Body of pancreas (tissue), 4 donors: ENCODE data around the gene HMCN1. TPM values are rescaled to one million over a fixed set of nuclear protein-coding genes. Genes with fewer than 3 reads are reported as not detected.

Source experiments
- ATAC-seq: fragments of 150-250 bp; one replicate; pipeline ENCODE4 v1.9.1; 2016
- DNase-seq, 4 donors: peaks; one replicate each; pipeline ENCODE4 v3.0.0-alpha.2; 2019
- H3K27ac ChIP-seq, 4 donors: fragments of 200-600 bp; sonication (generic); 1 replicate in 3 of 4; 2 replicates in 1 of 4; pipeline versions ENCODE4 v1.5.1 to v1.6.1; 2016 to 2019; ENCODE audit warnings: mild to moderate bottlenecking in 1 of 4, mixed read lengths in 1 of 4, moderate library complexity in 1 of 4
- H3K27me3 ChIP-seq, 2 donors: fragments of 200-600 bp; sonication (generic); one replicate each; pipeline ENCODE4 v1.6.0; 2016; ENCODE audit warnings: mild to moderate bottlenecking in 1 of 2
- H3K36me3 ChIP-seq, 2 donors: fragments of 200-600 bp; sonication (generic); replicated peaks in 1 of 2; 2 replicates each; pipeline ENCODE4 v1.5.1; 2016; ENCODE audit warnings: low read depth in 2 of 2; ENCODE audit not compliant: insufficient read depth in 1 of 2
- H3K4me1 ChIP-seq: fragments of 200-600 bp; sonication (generic); one replicate; pipeline ENCODE4 v1.6.0; 2016
- H3K4me3 ChIP-seq, 2 donors: fragments of 200-600 bp; sonication (generic); 1 replicate in 1 of 2; 2 replicates in 1 of 2; pipeline ENCODE4 v1.5.1; 2016 to 2019
- H3K9me3 ChIP-seq, 3 donors: fragments of 200-600 bp; sonication (generic); 1 replicate in 2 of 3; 2 replicates in 1 of 3; pipeline ENCODE4 v1.5.1; 2016
- POLR2A ChIP-seq, 3 donors: fragments of 450-650 bp; IDR thresholded peaks; one replicate each; pipeline ENCODE4 v1.6.1; 2016; ENCODE audit warnings: antibody characterized with exemption in 3 of 3, mild to moderate bottlenecking in 2 of 3
- WGBS, 2 donors: methylation state at CpG; one replicate each; pipeline ENCODE4 v1.1.5; 2017; 5-methylcytosine and 5-hydroxymethylcytosine counted together
- intact Hi-C: fragments of 100-400 bp; cut with DNase I; formaldehyde crosslinking; loops from one replicate; pipeline ENCODE4 v1.15.1; 2023
- total RNA-seq, 2 donors: library from RNA; depleted of rRNA; stranded (reverse); fragments of >200 nt; gene quantifications; one replicate each; pipeline ENCODE4 v1.1.0, GENCODE V29; 2016
- TF ChIP-seq, protein P1 (sequence below), 7 experiments: fragments of 450-650 bp in 4 of 7; fragments of 200-600 bp in 3 of 7; sonication (generic) in 3 of 7; IDR thresholded peaks; one replicate each; pipeline ENCODE4 v1.5.1; 2016 to 2019; ENCODE audit warnings: antibody characterized with exemption in 7 of 7

The HMCN1 gene
- total RNA-seq, 2 donors from 2014 or later = 2.1 to 2.3 TPM

- ATAC-seq (no peak), DNase-seq (no peak)
- Histone ChIP-seq H3K27me3 (no peaks in the 10 kb centered on the region), H3K9me3 (no peaks in the 10 kb centered on the region), H3K4me1 (no peaks in the 10 kb centered on the region), H3K27ac (no peak overlapping the region), H3K4me3 (no peak overlapping the region), H3K36me3 (no peaks in the 10 kb centered on the region)
- intact Hi-C loops = no loop called here
- 65 to 79% methylated on average over 2 of the region's 2 CpGs for WGBS, 2 donors
- TF ChIP-seq, protein P1, sequence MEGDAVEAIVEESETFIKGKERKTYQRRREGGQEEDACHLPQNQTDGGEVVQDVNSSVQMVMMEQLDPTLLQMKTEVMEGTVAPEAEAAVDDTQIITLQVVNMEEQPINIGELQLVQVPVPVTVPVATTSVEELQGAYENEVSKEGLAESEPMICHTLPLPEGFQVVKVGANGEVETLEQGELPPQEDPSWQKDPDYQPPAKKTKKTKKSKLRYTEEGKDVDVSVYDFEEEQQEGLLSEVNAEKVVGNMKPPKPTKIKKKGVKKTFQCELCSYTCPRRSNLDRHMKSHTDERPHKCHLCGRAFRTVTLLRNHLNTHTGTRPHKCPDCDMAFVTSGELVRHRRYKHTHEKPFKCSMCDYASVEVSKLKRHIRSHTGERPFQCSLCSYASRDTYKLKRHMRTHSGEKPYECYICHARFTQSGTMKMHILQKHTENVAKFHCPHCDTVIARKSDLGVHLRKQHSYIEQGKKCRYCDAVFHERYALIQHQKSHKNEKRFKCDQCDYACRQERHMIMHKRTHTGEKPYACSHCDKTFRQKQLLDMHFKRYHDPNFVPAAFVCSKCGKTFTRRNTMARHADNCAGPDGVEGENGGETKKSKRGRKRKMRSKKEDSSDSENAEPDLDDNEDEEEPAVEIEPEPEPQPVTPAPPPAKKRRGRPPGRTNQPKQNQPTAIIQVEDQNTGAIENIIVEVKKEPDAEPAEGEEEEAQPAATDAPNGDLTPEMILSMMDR (IDR thresholded peaks at IDR 0.05) = no peak
- no peak for TF ChIP-seq POLR2A (IDR thresholded peaks at IDR 0.05)
These were observed 497.8 kb downstream of the HMCN1 start for GRCh38 chr1:186231861-186232436.

DNA sequence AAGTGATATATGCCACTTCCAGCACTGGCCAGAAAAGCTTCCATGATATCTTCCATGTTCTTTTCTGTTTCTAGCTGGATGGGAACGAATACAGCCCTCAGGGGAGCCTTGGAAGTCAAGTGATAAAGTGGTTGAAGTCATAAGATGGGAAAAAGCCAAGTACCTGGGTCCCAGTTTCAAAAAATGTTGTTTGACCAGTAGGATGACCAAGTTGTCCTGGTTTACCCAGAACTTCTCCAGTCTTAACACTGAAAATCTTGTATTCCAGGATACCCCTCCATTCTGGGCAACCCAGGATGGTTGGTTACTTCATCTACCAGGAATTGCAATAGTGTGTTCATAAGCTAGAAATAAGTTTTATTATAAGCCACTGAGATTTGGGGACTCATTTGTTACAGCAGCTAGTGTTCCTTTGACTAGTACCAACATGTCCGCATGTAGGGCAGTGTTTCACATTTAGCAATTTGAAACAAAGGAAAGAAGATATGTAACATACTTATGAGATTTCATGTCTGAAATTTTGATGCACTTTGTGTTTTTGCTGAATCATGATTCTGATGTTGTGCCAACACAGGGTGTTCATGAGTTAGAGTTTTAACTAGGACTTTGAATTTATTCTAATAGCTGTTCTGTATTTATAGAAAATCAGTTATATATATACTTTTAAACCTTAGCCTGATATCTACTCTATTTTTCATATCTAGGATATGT is 500.9 kb downstream of the HMCN1 start:
- no peak overlapping the region for H3K27ac ChIP-seq
- WGBS, 2 donors = 43 to 44% methylated on average over 2 of the region's 2 CpGs
- ATAC-seq (no peak), DNase-seq (no peak)
- TF ChIP-seq, protein P1 (IDR thresholded peaks at IDR 0.05) = no peak
- TF ChIP-seq POLR2A (IDR thresholded peaks at IDR 0.05) = no peak
- intact Hi-C loops = no loop called here
- no peaks in the 10 kb centered on the region for H3K36me3 ChIP-seq
- H3K4me1 ChIP-seq = no peaks in the 10 kb centered on the region
- H3K27me3 ChIP-seq = no peaks in the 10 kb centered on the region
- no peaks in the 10 kb centered on the region for H3K9me3 ChIP-seq
- no peak overlapping the region for H3K4me3 ChIP-seq

DNA sequence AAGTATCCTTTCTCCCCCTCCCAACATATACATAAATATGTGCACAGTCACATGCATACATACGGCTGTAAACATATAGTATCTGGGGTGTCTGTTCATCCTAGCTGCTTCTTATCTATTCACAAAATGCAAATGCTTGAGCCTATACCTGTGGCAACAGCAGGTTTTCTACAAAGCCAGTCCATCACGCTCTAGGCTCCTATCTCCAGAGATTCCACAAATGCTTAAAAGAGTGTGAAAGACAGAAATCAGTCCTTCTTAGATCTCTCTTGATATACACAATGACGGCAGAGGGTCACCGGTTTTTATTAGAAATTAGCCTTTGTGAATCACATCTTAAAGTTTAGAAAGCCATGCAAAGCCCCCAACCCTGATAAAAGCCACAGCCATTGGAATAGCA is 501.5 kb downstream of the HMCN1 start:
- Histone ChIP-seq H3K27ac (no peak overlapping the region), H3K9me3 (no peaks in the 10 kb centered on the region), H3K27me3 (no peaks in the 10 kb centered on the region), H3K4me3 (no peak overlapping the region), H3K36me3 (no peaks in the 10 kb centered on the region), H3K4me1 (no peaks in the 10 kb centered on the region)
- no peak for DNase-seq
- WGBS, 2 donors = 68 to 72% methylated on average over 4 of the region's 4 CpGs
- intact Hi-C loops = no loop called here
- TF ChIP-seq, protein P1 (IDR thresholded peaks at IDR 0.05) = no peak
- no peak for TF ChIP-seq POLR2A (IDR thresholded peaks at IDR 0.05)
- ATAC-seq = no peak

- no peaks in the 10 kb centered on the region for H3K9me3 ChIP-seq
- H3K27ac ChIP-seq = no peak overlapping the region
- no peaks in the 10 kb centered on the region for H3K36me3 ChIP-seq
- no peak for DNase-seq
- ATAC-seq = no peak
- WGBS, 2 donors = 72 to 84% methylated on average over 3 of the region's 3 CpGs
- H3K4me1 ChIP-seq = no peaks in the 10 kb centered on the region
- intact Hi-C loops = no loop called here
- no peaks in the 10 kb centered on the region for H3K27me3 ChIP-seq
- H3K4me3 ChIP-seq = no peak overlapping the region
- no peak for TF ChIP-seq POLR2A (IDR thresholded peaks at IDR 0.05)
- TF ChIP-seq, protein P1 (IDR thresholded peaks at IDR 0.05) = no peak
These were observed 502.7 kb downstream of the HMCN1 start for GRCh38 chr1:186236921-186237320.

DNA sequence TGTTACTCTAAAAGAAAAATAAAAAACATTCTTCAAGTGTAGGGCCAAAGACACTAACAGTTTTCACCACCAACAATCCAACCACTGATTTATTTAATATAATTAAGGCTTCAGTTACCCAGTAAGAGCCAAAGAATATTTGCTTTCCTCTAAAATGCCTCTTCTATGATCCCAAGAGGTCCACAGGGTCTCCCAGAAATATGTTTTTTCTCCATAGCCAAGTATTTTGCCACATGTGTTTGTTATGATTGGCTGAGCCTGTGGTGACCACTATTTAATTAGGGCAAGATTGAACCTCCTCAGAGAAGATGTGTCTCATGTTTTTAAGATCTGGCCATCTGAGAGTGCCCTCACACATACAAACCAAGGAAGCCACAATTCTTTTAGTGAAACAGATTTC is 505.0 kb downstream of the HMCN1 start:
- Histone ChIP-seq H3K27me3 (no peaks in the 10 kb centered on the region), H3K27ac (no peak overlapping the region), H3K4me3 (no peak overlapping the region), H3K9me3 (no peaks in the 10 kb centered on the region), H3K4me1 (no peaks in the 10 kb centered on the region), H3K36me3 (no peaks in the 10 kb centered on the region)
- intact Hi-C loops = no loop called here
- ATAC-seq (no peak), DNase-seq (no peak)
- TF ChIP-seq, protein P1 (IDR thresholded peaks at IDR 0.05) = no peak
- TF ChIP-seq POLR2A (IDR thresholded peaks at IDR 0.05) = no peak
